ENCODE data around the gene TMPRSS4.

TMPRSS4 gene, protein sequence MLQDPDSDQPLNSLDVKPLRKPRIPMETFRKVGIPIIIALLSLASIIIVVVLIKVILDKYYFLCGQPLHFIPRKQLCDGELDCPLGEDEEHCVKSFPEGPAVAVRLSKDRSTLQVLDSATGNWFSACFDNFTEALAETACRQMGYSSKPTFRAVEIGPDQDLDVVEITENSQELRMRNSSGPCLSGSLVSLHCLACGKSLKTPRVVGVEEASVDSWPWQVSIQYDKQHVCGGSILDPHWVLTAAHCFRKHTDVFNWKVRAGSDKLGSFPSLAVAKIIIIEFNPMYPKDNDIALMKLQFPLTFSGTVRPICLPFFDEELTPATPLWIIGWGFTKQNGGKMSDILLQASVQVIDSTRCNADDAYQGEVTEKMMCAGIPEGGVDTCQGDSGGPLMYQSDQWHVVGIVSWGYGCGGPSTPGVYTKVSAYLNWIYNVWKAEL

DNA sequence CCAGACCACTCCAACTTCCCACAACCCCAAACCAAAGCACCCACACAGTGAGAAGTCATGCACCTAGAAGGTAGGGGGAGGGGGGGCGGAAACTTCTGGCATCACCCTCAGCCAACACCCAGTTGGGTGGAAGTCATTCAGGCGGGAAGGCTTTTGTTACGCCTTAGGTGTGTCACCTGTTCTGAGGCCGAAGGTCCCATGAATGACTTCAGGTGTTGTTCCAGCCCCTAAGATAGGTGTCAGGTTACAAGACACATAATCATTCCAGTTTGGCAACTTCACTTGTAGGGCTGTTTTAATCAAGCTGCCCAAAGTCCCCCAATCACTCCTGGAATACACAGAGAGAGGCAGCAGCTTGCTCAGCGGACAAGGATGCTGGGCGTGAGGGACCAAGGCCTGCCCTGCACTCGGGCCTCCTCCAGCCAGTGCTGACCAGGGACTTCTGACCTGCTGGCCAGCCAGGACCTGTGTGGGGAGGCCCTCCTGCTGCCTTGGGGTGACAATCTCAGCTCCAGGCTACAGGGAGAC lies at the start of gene TMPRSS4:
TMPRSS4 (plus strand) TSS at position 325 of the 528 bp plus-strand sequence. CDS start 225 bp downstream, outside the sequence.
- DNase-seq: no peak

DNA sequence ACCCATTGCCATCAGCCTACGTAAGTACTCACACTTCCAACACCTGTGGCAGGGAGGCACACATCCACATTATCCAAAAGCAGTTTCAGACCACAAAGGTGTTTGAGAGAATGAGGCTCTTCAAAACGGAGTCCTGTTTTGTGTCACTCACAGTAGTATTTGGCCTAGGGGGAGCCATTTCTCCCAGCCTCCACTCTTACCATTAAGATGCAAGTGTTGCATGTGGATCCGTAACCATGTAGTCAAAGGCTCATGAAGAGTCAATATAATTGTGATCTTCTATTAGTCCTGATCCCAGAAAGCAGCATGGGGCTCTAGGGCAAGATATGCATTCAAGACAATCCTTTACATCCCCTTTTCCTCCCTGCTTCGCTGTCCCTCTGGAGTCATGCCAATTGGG lies 49.2 kb upstream of the TMPRSS4 start:
- no peak for DNase-seq

DNA sequence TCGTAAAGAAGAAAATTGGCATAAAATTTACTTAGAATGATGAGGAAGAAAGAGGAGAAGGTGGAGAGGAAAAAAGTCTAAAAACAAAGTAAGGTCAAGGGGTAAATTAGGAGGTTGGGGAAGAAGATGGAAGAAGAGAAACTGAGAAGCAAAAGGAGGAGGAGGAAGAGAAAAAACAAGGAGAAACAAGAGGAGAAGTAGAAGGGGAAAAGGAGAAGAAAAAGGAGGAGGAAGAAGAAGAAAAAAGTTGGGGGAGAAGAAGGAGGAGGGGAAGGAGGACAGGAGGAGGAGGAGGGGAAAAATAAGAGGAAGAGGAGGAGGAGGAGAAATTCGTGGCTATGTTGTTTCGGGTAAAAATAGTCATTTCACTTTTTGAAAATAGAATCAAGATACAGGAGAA lies 48.3 kb upstream of the TMPRSS4 start:
- DNase-seq: no peak

DNA sequence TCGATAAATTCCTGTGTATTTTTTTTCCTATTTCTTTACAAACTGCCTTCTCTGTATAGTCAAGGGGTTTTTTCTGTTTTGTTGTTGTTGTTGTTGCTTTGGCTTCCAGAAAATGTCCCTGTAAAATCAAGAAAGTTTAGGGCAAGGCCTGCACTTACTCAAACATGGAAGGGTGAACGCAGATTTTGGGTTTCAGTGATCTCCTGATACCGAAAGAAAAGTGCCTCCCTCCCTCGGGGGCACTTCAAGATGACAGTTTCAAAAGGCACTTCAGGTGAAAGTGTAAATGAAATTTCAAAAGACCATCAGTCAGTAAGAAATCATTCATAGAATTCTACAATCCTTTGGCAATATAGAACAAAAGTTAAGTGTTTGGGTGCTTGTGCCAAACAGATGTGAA lies 43.4 kb upstream of the TMPRSS4 start:
- no peak for DNase-seq

DNA sequence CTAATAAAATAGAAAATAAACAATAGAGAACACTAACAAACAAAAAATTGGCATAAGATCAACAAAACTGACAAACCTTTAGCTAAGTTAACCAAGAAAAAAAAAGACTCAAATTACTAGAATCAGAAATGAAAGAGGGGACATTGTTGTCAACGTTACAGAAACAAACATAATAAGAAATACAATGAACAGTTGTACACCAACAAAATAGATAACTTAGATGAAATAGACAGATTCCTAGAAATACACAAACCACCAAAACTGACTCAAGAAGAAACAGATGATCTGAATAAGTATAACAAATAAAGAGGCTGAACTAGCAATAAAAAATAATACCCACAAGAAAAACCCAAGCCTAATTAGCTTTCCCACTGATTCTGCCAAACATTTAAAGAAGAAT lies 34.7 kb upstream of the TMPRSS4 start:
- no peak for DNase-seq

DNA sequence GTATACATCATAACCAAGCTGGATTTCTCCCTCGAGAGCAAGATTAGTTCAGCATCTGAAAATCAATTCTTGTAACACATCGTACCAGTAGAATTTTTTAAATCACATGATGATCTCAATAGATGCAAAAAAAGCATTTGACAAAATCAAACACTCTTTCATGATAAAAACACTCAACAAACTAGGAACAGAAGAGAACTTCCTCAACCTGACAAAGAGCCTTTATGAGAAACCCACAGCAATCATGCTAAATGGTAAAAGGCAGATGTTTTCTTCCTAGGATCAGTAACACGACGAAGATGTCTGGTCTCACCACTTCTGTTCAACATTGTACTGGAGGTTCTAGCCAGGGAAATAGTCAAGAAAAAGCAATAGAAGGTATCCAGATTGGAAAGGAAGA lies 34.1 kb upstream of the TMPRSS4 start:
- DNase-seq: no peak

DNA sequence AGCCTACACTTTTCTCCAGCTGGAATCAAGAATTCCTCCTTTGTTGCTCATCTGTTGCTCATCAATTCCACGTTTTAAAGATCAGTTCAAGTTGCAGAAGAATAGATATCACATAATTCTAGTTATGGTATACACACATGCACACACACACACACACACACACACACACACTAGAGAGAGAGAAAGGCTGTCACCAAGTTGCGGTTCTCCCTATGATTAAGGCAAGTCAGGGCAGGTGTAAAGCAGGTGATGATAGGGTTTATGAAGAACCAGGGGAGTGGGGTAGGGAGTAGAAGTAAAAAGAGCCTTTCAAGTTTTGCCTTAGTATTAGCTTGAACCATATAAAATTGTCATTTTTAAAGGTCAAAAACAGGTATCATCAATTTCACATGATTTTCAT lies 31.7 kb upstream of the TMPRSS4 start:
- DNase-seq: no peak

DNA sequence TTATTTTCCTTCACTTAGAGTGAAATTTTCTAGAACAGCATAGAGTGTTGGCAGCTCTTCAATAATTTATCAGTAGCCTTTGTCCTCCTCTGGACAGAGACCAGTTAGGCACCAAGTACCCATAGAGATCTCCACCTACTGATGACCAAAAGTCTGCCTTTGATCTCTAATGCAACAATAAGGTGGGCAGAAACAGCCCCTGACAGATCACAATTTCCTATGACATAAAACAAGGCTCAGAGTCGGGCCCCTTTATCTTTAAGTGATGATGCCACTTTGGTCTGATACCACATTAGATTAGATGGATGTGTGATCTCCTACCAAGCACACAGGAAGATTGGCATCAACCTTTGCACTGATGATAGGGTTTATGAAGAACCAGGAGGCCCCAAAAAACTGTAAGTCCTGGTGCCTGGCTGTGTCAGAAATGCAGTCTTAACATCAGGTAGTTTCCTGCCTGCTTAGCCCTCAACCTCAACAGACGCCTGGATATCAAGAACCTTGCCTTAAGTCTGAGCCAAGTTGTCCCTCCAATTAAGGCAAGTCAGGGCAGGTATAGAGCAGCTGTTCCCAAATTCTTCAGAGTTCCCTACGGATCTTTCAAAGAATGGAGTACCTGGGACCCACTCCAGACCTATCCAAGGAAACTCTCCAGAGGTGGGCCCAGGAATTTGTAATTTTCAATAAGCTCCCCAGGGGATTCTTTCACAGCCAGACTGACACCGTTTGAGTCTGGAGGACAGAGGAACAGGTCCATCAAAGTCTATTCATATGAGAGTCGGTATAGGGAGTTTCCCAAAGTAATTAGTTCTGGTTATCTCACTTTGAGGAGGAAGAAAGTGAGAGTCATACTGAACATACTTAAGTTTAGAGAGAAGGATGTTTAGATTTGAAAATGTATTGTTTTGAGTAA lies 30.6 kb upstream of the TMPRSS4 start:
- peak; percentile 24 for DNase-seq

DNA sequence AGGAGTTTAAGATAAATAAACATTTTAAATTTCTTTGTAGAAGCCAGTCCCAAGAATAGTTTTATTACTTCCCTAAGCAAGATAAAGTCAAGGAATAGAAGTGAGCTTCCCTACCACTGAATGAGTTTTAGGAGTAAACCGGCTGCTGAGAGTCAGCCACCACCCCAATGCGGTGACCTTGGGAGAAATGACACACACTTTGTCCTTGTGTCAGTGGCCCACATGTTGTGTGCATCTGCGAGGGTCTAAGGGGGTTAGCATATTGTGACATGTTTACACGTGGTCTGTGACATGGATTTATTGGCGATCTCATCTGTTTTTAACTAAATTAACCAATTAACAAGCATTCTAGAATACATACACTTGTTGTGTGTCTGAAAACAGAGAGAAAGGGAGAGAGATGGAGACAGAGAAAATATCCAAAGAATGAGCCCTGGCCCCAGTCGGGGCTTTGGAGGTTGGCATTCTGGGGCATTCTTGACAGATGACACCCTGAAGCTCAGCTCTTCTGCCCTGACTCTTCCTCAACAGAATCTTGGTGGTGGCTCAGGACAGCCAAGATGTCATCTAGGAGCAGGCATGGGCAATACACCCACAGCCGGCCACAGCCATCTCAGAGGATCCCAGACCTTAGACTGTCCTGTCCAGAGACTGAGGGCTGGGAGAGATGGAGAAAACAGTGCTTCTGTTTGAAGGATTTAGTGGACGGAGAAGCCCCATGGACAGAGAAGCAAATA lies 29.7 kb upstream of the TMPRSS4 start:
- DNase-seq: no peak

DNA sequence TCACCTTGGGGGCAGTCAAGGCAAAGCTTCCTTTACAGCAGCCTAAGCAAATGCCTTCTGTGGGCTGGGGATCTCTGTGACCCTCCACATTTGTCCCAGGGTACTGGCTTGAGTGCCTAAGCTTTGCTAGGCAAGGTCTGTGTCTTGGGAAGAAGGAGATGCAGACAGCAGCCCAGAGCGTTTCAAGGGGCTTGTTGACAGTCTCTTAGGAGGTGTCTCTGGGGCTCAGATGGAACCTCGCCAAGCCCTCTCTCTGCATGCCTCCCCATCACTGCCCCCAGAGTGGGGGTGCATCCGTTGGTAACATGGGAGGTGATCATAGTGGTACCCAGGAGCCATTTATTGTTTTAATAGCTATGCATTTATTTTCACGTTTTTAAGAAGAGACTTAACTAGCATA lies 29.1 kb upstream of the TMPRSS4 start:
- DNase-seq: no peak

DNA sequence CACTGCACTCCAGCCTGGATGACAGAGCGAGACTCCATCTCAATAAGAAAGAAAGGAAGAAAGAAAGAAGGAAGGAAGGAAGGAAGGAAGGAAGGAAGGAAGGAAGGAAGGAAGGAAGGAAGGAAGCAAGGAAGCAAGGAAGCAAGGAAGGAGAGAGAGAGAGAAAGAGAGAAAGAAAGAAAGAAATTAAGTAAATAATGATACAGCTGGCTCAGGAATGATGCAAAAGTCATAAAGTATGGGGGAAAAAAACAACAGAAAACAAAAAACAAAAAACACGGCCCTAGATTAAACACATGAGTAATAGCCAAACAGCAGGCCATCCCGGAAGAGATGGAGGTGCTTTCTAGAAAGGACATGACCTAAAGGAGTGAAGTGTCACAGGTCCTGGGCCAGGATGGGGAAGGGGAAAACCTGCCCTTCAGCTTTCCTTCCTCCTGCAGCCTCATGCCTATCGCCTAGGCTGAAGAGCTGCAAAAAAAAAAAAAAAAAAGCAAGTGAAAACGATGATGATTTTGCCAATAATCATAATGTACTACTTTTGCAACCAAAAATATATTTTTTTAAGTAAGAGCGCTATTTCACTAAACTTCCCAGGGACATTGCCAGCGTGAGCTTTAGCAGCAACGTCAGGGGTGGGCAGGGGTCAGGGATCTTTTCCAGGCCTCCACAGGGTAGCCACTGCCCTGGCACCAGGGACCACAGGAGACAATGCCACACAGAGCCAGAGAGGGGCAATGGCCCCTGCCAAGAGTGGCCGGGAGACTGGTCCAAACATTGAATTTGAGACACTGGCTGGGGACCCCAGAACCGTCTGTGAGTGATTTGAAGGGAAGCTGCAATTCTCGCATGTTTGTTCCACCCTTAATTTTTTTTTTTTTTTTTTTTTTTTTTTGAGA lies 28.2 kb upstream of the TMPRSS4 start:
- DNase-seq: no peak

DNA sequence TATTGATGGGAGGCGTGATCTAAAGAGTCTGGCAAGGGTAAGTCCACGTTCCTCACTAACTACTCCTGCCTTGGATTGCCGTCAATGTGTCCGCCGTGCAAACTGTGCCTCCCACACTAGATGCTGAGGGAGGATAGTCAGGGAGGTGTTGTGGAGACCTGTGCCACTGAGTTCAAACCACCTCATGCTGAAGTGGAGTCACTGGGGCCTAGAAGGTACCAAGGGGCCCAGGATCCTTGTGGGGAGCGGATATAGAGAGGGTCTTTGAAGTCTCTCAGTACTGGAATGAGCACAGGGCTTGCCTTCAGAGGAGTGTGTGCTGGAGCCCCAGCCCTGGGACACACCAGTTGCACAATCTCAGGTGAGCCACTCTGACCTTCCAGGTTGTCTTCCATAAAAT lies 27.1 kb upstream of the TMPRSS4 start:
- no peak for DNase-seq

DNA sequence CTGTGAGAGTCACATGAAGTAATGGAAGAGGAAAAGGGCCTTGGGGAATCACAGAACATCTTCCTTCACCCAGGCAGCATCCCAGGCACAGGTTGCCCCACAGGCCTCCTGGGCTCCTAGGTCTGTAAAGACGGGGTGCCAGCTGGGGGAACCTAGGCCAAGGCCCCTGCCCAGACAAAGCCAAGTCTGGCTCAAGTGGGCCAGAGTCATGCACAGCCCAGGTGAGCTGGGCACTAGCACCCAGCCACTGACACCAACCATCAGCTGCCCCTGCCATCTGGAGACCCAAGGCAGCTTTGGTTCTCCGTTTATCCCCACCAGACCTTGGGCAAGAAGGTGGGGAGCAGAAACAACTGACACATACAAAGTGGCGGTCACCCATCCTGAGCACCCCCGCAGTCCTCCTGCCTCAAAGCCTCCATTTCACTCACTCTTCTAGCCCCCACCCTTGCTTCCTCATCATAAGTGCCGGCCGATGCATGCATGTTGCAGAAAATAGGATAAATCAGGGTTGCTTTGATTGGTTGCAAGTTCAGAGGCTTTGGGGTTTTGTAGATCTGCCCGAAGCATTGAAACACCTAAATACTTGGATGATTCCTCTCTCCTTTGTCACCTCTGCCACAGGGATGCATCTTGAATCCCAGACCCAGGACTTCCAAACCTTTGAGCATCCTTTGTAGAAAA lies 26.5 kb upstream of the TMPRSS4 start:
- no peak for DNase-seq

DNA sequence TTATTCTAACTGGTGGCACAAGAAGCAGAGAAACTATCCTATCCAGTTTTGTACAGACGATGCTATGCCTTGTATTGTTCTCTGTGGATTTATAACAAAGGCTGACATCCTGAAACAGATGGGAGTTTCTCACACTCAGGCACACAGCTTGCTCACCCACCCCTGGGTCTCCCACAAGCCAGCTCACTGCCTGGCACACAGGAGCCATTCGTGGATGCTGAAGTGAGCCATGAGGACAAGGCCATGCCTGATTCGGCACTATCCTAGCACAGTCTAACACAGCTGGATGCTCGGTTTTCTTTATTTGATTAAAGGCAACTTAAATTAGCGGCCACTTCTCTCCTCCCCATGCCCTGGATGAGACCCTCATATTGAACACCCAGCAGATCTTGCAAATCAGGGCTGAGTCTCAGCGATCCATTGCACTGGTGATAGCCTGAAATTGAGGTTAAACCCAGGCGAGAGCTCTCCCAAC lies 25.7 kb upstream of the TMPRSS4 start:
- no peak for DNase-seq

DNA sequence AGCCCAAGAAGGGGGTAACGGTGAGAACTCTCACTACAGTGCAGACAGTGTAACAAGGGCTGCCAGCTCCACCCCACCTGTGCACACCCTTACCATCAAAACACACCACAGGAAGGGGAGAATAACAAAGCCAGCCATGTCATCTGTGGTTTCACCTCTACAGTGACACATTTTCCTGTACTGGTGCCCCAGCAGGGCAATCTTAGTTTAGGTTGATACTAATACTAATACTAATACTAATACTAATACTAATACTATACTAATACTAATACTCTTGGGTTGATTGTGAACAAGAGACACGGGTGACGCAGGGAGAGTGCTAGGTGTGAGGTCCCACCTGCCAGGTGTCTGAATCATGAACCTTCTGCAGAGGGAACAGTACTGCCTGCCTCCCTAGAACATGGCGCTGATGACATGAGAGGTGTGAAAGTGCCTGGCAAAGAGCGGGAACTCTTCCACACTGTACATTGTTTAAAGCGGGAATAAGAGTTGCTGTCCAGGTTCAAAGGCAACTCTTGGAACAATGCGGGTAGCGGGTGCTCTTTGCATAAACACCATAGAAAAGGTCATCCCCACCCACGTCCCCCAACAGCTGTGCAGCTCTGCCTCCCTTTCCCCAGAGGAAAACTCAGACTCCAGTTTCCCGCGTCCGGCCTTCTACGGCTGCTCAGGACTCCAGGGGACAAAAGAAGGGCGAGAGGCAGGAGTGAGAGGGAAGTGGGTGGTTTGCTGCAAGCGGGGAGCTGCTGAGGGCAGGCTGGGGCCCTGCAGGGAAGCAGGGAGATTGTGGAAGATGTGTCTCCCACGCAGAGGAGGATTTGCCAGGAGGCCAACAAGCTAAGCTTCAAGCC lies 25.0 kb upstream of the TMPRSS4 start:
- DNase-seq: peak; percentile 70

DNA sequence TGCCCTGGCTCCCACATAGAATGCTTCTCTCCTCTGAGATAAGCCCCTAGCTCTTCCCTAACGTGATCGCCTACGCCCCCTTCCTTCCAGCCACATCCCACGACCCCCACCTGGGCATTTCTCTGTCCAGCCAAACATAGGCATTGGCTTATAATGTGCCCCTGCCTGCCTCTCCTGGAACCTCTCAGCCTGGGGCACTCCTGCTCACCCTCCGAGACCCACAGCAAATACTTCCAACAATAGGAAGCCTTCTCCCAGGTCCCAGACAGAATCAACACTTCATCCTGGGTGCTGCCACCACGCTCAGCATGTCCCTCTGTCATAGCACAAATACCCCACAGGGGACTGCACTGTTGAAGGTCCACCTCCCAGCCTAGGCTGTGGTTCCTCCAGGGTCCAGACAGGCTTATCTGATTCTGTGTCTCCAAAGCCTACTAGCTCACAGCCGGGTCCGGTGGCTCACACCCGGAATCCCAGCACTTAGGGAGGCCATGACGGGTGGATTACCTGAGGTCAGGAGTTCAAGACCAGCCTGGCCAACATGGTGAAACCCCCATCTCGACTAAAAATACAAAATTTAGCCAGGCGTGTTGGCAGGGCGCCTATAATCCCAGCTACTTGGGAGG lies 24.2 kb upstream of the TMPRSS4 start:
- DNase-seq: no peak

DNA sequence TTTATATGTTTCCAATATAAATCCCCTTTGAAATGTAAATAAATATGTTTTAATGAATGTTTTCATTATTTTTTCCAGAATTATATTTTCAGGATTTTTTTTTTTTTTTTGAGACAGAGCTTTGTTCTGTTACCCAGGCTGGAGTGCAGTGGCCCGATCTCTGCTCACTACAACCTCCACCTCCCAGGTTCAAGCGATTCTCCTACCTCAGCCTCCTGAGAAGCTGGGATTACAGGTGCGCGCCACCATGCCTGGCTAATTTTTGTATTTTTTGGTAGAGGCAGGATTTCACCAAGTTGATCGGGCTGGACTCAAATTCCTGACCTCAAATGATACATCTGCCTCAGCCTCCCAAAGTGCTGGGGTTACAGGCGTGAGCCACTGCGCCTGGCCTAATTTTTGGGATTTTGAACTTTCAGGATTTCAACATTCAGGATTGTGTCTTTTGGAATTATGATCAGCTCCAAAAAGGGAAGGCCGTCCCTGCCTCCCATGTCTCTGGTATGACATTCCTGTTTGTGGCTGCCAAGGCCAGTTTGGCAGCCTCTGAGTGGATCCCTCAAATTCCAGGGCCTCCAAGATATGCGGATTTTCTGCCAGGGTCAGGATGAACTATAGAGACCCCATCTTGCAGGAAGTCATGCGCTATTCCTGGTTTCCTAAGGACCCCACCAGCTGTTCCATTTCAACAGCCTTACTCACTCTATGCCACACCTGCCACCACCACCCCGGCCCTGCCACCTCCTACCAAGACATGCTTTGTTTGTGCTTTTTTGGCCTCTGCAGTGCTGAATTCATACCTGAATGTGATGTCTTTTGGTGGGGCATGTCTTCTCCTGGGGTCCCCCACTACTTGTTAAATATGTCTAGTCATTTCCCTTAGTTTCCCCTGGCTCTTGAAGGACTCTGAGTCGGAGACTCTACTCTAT lies 21.9 kb upstream of the TMPRSS4 start:
- no peak for DNase-seq

DNA sequence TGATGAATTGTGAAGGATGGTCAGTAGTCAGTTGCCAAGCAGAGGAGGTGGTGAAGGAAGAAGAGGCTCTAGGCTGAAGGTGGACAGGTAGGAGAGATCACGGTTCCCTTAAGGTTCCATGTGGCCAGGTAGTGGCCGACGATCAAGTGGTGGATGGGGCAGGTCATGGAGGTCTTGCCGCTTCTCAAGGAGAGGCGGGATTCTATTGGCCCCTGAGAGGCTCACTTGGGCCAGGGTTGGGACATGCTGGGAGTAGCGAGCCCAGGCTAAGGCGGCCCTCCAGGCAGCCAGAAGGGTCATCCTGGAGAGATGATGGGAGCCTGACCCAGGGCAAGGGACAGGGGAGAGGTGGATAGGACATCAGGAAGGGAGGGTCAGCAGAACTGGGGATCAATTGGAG lies 20.9 kb upstream of the TMPRSS4 start:
- DNase-seq: no peak

DNA sequence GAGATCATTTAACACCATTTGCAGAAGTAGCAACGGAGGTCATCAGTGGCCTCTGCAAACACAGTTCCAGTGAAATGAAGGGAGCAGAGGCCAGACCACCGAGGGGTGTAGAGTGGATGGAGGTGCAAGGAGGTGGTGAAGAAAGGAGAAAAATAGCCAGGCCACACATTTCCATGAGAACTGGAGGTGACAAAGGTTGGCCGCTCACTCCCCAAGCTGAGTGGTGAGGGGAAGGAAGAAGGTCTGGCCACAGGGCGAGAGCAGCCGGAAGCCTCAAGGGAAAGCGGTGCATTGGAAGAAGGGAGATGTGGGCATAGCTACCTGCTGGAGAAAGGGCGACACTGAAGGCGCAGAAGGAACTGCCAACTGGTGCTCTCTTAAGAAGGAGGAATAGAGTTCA lies 20.1 kb upstream of the TMPRSS4 start:
- no peak for DNase-seq
